SK-N-SH treated with all-trans-retinoic acid at 6 μM for 48 hours (cell line): ENCODE results near the gene LRRC75A.

Source experiments
- BACH2 ChIP-seq: fragments of 250-450 bp; sonication (Bioruptor Pico); IDR thresholded peaks from 2 replicates; pipeline ENCODE4 v1.9.0; 2021; ENCODE audit warnings: mild to moderate bottlenecking, borderline replicate concordance
- GLIS3 ChIP-seq: fragments of 250-450 bp; sonication (Bioruptor Pico); IDR thresholded peaks from 2 replicates; pipeline ENCODE4 v1.5.0; 2020; ENCODE audit warnings: mild to moderate bottlenecking, moderate library complexity
- TCF4 ChIP-seq: fragments of 250-450 bp; sonication (Bioruptor Pico); IDR thresholded peaks from 2 replicates; pipeline ENCODE4 v1.8.0; 2021; ENCODE audit warnings: mild to moderate bottlenecking, moderate library complexity, borderline replicate concordance
- TF ChIP-seq, protein P1 (sequence below): fragments of 250-450 bp; sonication (Bioruptor Pico); IDR thresholded peaks from 2 replicates; pipeline ENCODE4 v1.8.0; 2020; ENCODE audit warnings: mild to moderate bottlenecking, moderate library complexity, borderline replicate concordance
- TF ChIP-seq, protein P2 (sequence below): fragments of 250-450 bp; sonication (Bioruptor Pico); IDR thresholded peaks from 2 replicates; pipeline ENCODE4 v1.5.1; 2020; ENCODE audit warnings: low read depth, mild to moderate bottlenecking, moderate library complexity

DNA sequence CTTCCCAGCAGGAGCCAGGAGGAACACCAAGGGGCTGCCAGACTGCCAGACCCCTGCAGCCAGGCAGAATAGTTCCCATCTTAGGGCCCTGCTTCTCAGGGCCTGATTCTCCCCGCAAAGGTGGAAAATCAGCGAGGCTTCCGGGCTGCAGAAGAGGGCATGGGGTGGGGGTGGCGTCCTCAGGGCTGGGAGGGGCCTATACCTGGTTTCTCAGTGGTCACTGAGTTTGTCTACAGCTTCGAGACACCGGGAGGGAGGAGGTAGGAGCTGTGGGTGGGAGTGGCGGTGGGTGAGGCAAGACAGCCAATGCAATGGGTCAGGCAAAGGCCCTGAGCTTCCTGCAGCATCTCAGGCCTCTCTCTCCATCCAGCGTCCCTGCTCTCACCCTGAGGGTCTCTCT, 14.3 kb downstream of the LRRC75A start:
- TF ChIP-seq TCF4 (CRISPR knock-in tag): no peak
- no peak for TF ChIP-seq BACH2 (CRISPR knock-in tag)
- TF ChIP-seq, protein P1, sequence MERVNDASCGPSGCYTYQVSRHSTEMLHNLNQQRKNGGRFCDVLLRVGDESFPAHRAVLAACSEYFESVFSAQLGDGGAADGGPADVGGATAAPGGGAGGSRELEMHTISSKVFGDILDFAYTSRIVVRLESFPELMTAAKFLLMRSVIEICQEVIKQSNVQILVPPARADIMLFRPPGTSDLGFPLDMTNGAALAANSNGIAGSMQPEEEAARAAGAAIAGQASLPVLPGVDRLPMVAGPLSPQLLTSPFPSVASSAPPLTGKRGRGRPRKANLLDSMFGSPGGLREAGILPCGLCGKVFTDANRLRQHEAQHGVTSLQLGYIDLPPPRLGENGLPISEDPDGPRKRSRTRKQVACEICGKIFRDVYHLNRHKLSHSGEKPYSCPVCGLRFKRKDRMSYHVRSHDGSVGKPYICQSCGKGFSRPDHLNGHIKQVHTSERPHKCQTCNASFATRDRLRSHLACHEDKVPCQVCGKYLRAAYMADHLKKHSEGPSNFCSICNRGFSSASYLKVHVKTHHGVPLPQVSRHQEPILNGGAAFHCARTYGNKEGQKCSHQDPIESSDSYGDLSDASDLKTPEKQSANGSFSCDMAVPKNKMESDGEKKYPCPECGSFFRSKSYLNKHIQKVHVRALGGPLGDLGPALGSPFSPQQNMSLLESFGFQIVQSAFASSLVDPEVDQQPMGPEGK: no peak
- TF ChIP-seq GLIS3: no peak
- TF ChIP-seq, protein P2, sequence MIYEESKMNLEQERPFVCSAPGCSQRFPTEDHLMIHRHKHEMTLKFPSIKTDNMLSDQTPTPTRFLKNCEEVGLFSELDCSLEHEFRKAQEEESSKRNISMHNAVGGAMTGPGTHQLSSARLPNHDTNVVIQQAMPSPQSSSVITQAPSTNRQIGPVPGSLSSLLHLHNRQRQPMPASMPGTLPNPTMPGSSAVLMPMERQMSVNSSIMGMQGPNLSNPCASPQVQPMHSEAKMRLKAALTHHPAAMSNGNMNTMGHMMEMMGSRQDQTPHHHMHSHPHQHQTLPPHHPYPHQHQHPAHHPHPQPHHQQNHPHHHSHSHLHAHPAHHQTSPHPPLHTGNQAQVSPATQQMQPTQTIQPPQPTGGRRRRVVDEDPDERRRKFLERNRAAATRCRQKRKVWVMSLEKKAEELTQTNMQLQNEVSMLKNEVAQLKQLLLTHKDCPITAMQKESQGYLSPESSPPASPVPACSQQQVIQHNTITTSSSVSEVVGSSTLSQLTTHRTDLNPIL (CRISPR knock-in tag): no peak
